ENCODE results near the gene CBX3.
"Not testable (repeated sequence)": the region's sequence is repeated elsewhere in the genome, so short reads cannot be mapped to it uniquely, and the experiment has no call there.

Gene CBX3

DNA sequence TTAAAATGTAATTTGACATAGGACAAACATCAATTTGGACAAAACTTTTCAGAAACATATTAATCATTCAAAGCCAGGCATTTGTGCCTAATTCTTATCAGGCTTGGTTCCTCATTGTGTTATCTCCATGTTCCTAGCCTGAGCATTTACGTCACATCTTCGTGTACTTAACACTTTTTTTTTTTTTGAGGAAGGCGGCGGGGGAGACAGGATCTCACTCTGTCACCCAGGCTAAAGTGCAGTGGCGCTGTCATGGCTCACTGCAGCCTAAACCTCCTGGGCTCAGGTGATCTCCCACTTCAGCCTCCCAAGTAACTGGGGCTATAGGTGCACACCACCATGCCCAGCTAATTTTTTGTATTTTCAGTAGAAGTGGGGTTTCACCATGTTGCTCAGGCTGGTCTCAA lies 20.8 kb upstream of the CBX3 start:
- Mint-ChIP-seq H3K27me3 (no peaks in the 10 kb centered on the region), H3K4me3 (no peak overlapping the region), H3K4me1 (ENCODE audit: low read depth) (peaks cover 67% of the 10 kb centered on the region), H3K9me3 (no peaks in the 10 kb centered on the region), H3K27ac (peak overlapping the region; percentile 24), H3K36me3 (ENCODE audit: low read depth) (peaks cover 79% of the 10 kb centered on the region)
- DNase-seq, result no peak

DNA sequence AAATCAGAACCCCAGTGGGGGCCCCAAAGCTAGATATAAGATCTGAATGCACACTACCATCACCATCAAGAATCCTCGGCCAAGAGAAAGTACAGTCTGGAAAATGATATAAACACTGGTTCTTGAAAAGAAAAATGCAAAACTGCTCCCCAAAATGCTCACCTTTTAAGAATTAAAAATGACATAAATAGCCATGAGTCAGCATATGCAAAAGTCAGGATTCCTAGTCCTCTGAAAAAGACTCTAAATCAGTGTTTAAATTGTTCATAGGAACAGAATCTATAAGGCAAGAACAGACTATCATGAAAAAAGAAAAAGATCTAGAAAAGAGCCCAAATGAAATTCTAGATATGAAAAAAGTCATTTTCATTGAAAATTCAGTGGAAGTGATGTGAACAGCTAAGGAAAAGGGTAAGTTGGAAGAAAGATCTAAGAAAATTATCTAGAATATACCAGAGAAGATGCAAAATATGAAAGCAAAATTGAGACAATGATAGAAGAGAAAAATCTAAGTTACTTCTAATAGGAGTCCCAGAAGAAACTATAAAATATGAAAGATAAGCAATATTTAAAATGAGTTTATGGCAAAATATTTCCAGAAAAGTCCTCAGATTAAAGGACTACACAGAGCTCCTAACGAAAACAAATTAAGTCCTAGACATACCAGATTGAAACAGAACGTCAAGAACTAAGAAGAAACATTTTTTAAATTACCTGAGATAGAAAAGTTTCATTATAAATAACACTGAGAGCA lies 19.9 kb upstream of the CBX3 start:
- Mint-ChIP-seq H3K27ac (peak overlapping the region; percentile 86), H3K4me1 (ENCODE audit: low read depth) (peaks cover 74% of the 10 kb centered on the region), H3K27me3 (no peaks in the 10 kb centered on the region), H3K9me3 (no peaks in the 10 kb centered on the region), H3K36me3 (ENCODE audit: low read depth) (peaks cover 84% of the 10 kb centered on the region), H3K4me3 (no peak overlapping the region)
- DNase-seq, result no peak

- H3K9me3 Mint-ChIP-seq, result no peaks in the 10 kb centered on the region
- peak overlapping the region; percentile 86 for H3K27ac Mint-ChIP-seq
- H3K4me3 Mint-ChIP-seq, result no peak overlapping the region
- DNase-seq, result no peak
- H3K4me1 Mint-ChIP-seq (ENCODE audit: low read depth), result peaks cover 78% of the 10 kb centered on the region
- no peaks in the 10 kb centered on the region for H3K27me3 Mint-ChIP-seq
- peaks cover 91% of the 10 kb centered on the region for H3K36me3 Mint-ChIP-seq (ENCODE audit: low read depth)
Measured at GRCh38 chr7:26182283-26182682, 19.3 kb upstream of the CBX3 start.

GRCh38 chr7:26182706-26183105 lies 18.8 kb upstream of the CBX3 start:
- Mint-ChIP-seq H3K4me3 (no peak overlapping the region), H3K4me1 (ENCODE audit: low read depth) (peaks cover 79% of the 10 kb centered on the region), H3K27ac (peak overlapping the region; percentile 90), H3K9me3 (no peaks in the 10 kb centered on the region), H3K36me3 (ENCODE audit: low read depth) (peaks cover 93% of the 10 kb centered on the region), H3K27me3 (no peaks in the 10 kb centered on the region)
- no peak for DNase-seq

DNA sequence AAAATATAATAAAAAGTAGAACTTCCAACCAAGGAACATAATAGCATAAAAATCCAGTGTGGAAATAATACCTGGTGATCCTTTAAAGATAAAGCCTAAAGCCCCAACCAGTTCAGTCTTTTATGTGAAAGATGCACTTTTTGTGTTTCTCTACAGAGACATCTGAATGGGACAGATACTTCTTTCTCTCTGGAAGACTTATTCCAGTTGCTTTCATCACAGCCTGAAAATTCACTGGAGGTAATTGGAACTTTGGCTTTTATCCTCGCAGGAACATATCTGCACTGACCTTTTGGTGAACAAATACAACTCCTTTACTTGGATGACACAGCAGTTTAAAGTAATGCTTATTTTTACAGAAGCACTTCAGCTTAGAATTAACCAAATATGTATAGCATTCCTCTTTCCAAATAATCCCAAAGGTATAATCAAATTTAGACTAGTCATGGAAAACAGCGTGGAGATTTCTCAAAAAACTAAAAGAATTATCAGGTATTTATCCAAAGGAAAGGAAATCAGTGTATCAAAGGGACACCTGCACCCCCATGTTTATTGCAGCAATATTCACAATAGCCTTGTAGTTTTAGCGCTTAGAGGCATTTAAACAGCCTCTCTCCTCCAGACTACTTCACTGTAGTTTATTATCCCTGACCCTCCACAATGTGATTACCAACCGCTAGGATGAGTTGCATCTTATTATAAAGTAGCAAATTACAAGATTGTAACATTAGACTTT lies 17.8 kb upstream of the CBX3 start:
- no peak for DNase-seq
- Mint-ChIP-seq H3K9me3 (no peaks in the 10 kb centered on the region), H3K4me3 (no peak overlapping the region), H3K27ac (peak overlapping the region; percentile 90), H3K4me1 (ENCODE audit: low read depth) (peaks cover 79% of the 10 kb centered on the region), H3K36me3 (ENCODE audit: low read depth) (peaks cover 93% of the 10 kb centered on the region), H3K27me3 (no peaks in the 10 kb centered on the region)

DNA sequence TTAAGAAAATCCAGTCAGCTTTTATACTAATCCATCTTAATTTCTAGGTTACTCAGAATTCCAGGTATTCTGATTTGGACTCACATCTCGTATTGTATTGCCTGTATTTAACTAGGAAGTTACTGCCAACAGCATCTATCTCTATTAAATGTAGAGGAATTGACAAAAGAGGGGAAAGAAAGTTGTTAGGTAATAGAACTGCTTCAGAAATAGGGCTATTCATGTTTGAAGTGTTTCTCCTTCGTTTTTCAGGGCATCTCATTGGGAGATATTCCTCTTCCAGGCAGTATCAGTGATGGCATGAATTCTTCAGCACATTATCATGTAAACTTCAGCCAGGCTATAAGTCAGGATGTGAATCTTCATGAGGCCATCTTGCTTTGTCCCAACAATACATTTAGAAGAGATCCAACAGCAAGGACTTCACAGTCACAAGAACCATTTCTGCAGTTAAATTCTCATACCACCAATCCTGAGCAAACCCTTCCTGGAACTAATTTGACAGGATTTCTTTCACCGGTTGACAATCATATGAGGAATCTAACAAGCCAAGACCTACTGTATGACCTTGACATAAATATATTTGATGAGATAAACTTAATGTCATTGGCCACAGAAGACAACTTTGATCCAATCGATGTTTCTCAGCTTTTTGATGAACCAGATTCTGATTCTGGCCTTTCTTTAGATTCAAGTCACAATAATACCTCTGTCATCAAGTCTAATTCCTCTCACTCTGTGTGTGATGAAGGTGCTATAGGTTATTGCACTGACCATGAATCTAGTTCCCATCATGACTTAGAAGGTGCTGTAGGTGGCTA lies 17.1 kb upstream of the CBX3 start:
- not testable (repeated sequence) for H3K9me3 Mint-ChIP-seq, H3K27me3 Mint-ChIP-seq, DNase-seq
- peak overlapping the region; percentile 90 for H3K27ac Mint-ChIP-seq
- H3K4me3 Mint-ChIP-seq, result peak overlapping the region; percentile 1
- peaks cover 83% of the 10 kb centered on the region for H3K4me1 Mint-ChIP-seq (ENCODE audit: low read depth)
- peaks cover 93% of the 10 kb centered on the region for H3K36me3 Mint-ChIP-seq (ENCODE audit: low read depth)

GRCh38 chr7:26185131-26185843 lies 16.3 kb upstream of the CBX3 start:
- peak overlapping the region; percentile 90 for H3K27ac Mint-ChIP-seq
- H3K4me1 Mint-ChIP-seq (ENCODE audit: low read depth), result peaks cover 84% of the 10 kb centered on the region
- peak overlapping the region; percentile 1 for H3K4me3 Mint-ChIP-seq
- no peaks in the 10 kb centered on the region for H3K9me3 Mint-ChIP-seq
- DNase-seq, result no peak
- H3K27me3 Mint-ChIP-seq, result no peaks in the 10 kb centered on the region
- H3K36me3 Mint-ChIP-seq (ENCODE audit: low read depth), result peaks cover 93% of the 10 kb centered on the region

- no peaks in the 10 kb centered on the region for H3K27me3 Mint-ChIP-seq
- H3K9me3 Mint-ChIP-seq, result no peaks in the 10 kb centered on the region
- peaks cover 93% of the 10 kb centered on the region for H3K36me3 Mint-ChIP-seq (ENCODE audit: low read depth)
- H3K27ac Mint-ChIP-seq, result peak overlapping the region; percentile 90
- H3K4me1 Mint-ChIP-seq (ENCODE audit: low read depth), result peaks cover 85% of the 10 kb centered on the region
- no peak for DNase-seq
- no peak overlapping the region for H3K4me3 Mint-ChIP-seq
Measured at GRCh38 chr7:26185844-26186180, 15.7 kb upstream of the CBX3 start.

DNA sequence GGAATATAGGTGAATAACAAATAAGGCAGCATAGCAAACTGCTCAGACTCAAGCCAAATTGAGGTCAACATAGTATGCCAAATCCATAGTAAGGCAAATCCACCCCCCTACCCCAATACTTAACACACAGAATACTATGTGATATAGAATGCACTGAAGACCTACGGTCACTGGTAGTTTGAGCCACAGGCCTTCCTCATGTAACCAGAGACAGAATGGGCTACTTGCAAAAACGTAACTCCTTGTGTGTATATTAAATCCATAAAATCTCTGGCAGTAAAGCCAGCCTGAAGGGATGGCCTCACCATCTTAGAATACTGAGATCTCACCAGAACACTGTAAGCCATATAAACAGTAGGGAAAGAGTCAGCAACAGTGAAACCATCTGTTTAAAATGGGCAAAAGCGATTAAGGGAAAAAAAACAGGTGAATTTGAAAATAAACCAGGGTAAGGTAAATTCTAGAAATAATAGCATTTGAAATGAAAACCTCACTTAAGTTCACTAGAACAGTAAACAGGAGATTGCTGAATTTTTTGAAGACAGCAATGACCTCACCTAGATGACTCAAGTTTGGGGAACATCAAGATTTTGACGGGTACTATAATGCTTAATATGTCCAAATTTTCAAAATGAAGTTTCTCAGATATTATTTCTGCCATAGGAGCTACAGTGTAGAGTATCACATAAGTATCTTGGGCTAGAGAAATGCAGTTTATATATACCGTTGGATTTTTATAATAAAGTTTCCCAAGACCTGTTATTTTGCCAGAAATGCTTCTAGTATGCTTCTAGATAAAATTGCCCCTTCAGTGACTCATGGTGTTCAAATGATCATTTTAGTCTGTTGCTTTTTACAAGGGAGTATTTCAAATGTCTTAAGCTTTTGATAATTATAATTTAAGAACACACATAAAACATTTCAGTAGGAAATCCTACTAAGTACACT lies 14.9 kb upstream of the CBX3 start:
- no peak for DNase-seq
- peaks cover 86% of the 10 kb centered on the region for H3K4me1 Mint-ChIP-seq (ENCODE audit: low read depth)
- H3K27me3 Mint-ChIP-seq, result no peaks in the 10 kb centered on the region
- peaks cover 93% of the 10 kb centered on the region for H3K36me3 Mint-ChIP-seq (ENCODE audit: low read depth)
- H3K27ac Mint-ChIP-seq, result peak overlapping the region; percentile 92
- peak overlapping the region; percentile 50 for H3K4me3 Mint-ChIP-seq
- H3K9me3 Mint-ChIP-seq, result no peaks in the 10 kb centered on the region

GRCh38 chr7:26187380-26188205 lies 14.0 kb upstream of the CBX3 start:
- peaks cover 93% of the 10 kb centered on the region for H3K36me3 Mint-ChIP-seq (ENCODE audit: low read depth)
- H3K4me3 Mint-ChIP-seq, result peak overlapping the region; percentile 50
- H3K27me3 Mint-ChIP-seq, result no peaks in the 10 kb centered on the region
- peak overlapping the region; percentile 92 for H3K27ac Mint-ChIP-seq
- no peak for DNase-seq
- peaks cover 86% of the 10 kb centered on the region for H3K4me1 Mint-ChIP-seq (ENCODE audit: low read depth)
- no peaks in the 10 kb centered on the region for H3K9me3 Mint-ChIP-seq

- Mint-ChIP-seq H3K27me3 (no peaks in the 10 kb centered on the region), H3K4me1 (ENCODE audit: low read depth) (peaks cover 94% of the 10 kb centered on the region), H3K9me3 (no peaks in the 10 kb centered on the region), H3K27ac (peak overlapping the region; percentile 92), H3K36me3 (ENCODE audit: low read depth) (peaks cover 96% of the 10 kb centered on the region), H3K4me3 (peak overlapping the region; percentile 50)
- DNase-seq, result no peak
Measured at GRCh38 chr7:26188206-26188956, 13.2 kb upstream of the CBX3 start.

- Mint-ChIP-seq H3K36me3 (ENCODE audit: low read depth) (peaks cover 96% of the 10 kb centered on the region), H3K9me3 (no peaks in the 10 kb centered on the region), H3K27me3 (no peaks in the 10 kb centered on the region), H3K4me3 (peak overlapping the region; percentile 23), H3K27ac (peak overlapping the region; percentile 92), H3K4me1 (ENCODE audit: low read depth) (peaks cover 95% of the 10 kb centered on the region)
- DNase-seq, result no peak
Measured at GRCh38 chr7:26188957-26189541, 12.5 kb upstream of the CBX3 start.

Measured in activated T-cell treated with anti-CD3 and anti-CD28 coated beads, Interleukin-2, amount 50 U/mL, for 24 hours (primary cell).